ENCODE results near the gene CLTC.

The CLTC gene

DNA sequence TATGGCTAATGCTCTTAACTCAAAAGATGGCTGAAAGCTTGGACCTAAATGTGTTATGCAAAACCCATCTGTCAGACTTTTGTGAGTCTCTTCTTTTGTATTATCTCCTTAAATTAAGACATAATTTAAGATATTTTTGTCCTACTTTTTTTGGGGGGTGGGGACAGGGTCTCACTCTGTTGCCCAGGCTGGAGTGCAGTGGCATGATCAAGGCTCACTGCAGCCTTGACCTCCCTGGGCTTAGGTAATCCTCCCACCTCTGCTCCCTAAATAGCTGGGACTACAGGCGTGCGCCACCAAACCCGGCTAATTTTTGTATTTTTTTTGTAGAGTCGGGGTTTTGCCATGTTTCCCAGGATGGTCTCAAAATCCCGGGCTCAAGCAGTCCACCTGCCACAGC, 7.1 kb downstream of the CLTC start:
- no peaks in the 10 kb centered on the region for H3K27me3 ChIP-seq (ENCODE audit: insufficient read depth, low read length, poor library complexity, severe bottlenecking)
- peaks cover 4% of the 10 kb centered on the region; the same call in 1 of the 2 replicates for H3K36me3 ChIP-seq (ENCODE audit: insufficient read depth, low read length)
- H3K9ac ChIP-seq (ENCODE audit: low read depth, low read length, poor library complexity, severe bottlenecking), result no peak overlapping the region
- H3K9me3 ChIP-seq (ENCODE audit: insufficient read depth, low read depth, low read length), result no peaks in the 10 kb centered on the region
- no peaks in the 10 kb centered on the region for H3K9me2 ChIP-seq (replicated peaks; ENCODE audit: low read depth, low read length)
- H3K4me2 ChIP-seq (ENCODE audit: low read depth, low read length, poor library complexity, severe bottlenecking), result peak overlapping the region; percentile 74
- TF ChIP-seq, protein P1, sequence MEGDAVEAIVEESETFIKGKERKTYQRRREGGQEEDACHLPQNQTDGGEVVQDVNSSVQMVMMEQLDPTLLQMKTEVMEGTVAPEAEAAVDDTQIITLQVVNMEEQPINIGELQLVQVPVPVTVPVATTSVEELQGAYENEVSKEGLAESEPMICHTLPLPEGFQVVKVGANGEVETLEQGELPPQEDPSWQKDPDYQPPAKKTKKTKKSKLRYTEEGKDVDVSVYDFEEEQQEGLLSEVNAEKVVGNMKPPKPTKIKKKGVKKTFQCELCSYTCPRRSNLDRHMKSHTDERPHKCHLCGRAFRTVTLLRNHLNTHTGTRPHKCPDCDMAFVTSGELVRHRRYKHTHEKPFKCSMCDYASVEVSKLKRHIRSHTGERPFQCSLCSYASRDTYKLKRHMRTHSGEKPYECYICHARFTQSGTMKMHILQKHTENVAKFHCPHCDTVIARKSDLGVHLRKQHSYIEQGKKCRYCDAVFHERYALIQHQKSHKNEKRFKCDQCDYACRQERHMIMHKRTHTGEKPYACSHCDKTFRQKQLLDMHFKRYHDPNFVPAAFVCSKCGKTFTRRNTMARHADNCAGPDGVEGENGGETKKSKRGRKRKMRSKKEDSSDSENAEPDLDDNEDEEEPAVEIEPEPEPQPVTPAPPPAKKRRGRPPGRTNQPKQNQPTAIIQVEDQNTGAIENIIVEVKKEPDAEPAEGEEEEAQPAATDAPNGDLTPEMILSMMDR (conservative IDR thresholded peaks at IDR 0.05; ENCODE audit: low read length), result no peak
- H3K4me3 ChIP-seq (ENCODE audit: low read length, poor library complexity, severe bottlenecking), result peak overlapping the region; percentile 48
- H2AFZ ChIP-seq (ENCODE audit: low read length), result no peak overlapping the region
- H3K4me1 ChIP-seq (ENCODE audit: insufficient read depth, low read length, poor library complexity, severe bottlenecking), result peaks cover 59% of the 10 kb centered on the region
- H3F3A ChIP-seq (ENCODE audit: low read depth), result no peaks in the 10 kb centered on the region
- H4K20me1 ChIP-seq (ENCODE audit: insufficient read depth, low read length, poor library complexity, severe bottlenecking), result peaks cover 99% of the 10 kb centered on the region
- H3K79me2 ChIP-seq (ENCODE audit: insufficient read depth, low read length), result peaks cover 100% of the 10 kb centered on the region

DNA sequence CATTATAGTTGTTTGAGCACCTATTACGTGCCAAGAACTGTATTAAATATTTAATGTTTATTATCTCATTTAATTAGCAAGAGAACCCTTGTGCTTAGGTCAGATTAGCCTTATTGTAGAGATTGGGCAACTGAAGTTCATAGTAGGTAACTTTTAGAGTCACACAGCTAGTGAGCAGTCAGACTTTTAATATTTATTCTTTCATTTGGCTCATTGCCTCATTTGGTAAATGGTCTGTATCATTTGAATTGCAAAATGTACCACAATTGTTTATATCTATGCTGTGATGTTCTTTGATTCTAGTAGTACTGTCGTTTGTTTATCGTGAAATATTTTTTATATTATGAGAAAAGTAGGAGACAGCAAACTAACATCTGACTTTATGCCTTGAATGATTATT, 7.6 kb downstream of the CLTC start:
- peaks cover 4% of the 10 kb centered on the region; the same call in 1 of the 2 replicates for H3K36me3 ChIP-seq (ENCODE audit: insufficient read depth, low read length)

DNA sequence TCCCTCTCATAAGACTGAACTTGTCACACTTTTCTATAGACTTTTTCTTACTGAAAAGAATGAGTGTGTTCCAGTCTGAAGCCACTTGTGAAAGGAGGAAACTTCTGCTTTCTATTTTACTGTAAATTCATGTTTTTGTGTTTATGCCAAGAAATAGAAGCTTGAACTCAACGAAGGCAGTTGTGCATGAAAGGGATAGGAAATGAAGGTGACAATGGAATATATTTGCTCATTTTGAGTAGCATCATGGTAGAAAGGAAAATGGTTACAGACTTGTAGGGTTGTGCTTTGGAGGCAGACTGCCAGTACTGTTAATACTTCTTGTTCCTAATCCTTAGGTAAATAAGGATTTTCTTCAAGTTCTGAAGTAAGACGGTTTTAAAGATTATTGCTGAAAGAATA, 8.1 kb downstream of the CLTC start:
- H3K4me1 ChIP-seq (ENCODE audit: insufficient read depth, low read length, poor library complexity, severe bottlenecking), result peaks cover 55% of the 10 kb centered on the region
- H3F3A ChIP-seq (ENCODE audit: low read depth), result no peaks in the 10 kb centered on the region
- peaks cover 97% of the 10 kb centered on the region for H4K20me1 ChIP-seq (ENCODE audit: insufficient read depth, low read length, poor library complexity, severe bottlenecking)
- peak overlapping the region; percentile 74 for H3K4me2 ChIP-seq (ENCODE audit: low read depth, low read length, poor library complexity, severe bottlenecking)
- peaks cover 100% of the 10 kb centered on the region for H3K79me2 ChIP-seq (ENCODE audit: insufficient read depth, low read length)
- no peak overlapping the region for H2AFZ ChIP-seq (ENCODE audit: low read length)
- H3K36me3 ChIP-seq (ENCODE audit: insufficient read depth, low read length), result peaks cover 4% of the 10 kb centered on the region; the same call in 1 of the 2 replicates
- H3K4me3 ChIP-seq (ENCODE audit: low read length, poor library complexity, severe bottlenecking), result peak overlapping the region; percentile 48
- no peaks in the 10 kb centered on the region for H3K9me3 ChIP-seq (ENCODE audit: insufficient read depth, low read depth, low read length)
- no peaks in the 10 kb centered on the region for H3K9me2 ChIP-seq (replicated peaks; ENCODE audit: low read depth, low read length)
- no peaks in the 10 kb centered on the region for H3K27me3 ChIP-seq (ENCODE audit: insufficient read depth, low read length, poor library complexity, severe bottlenecking)
- H3K9ac ChIP-seq (ENCODE audit: low read depth, low read length, poor library complexity, severe bottlenecking), result no peak overlapping the region
- TF ChIP-seq, protein P1 (conservative IDR thresholded peaks at IDR 0.05; ENCODE audit: low read length), result no peak
- no peak for TF ChIP-seq EZH2phosphoT487 (IDR thresholded peaks at IDR 0.05; ENCODE audit: borderline replicate concordance)

More for the DNA sequence above, 7.6 kb downstream of the CLTC start:
- Histone ChIP-seq H4K20me1 (ENCODE audit: insufficient read depth, low read length, poor library complexity, severe bottlenecking) (peaks cover 97% of the 10 kb centered on the region), H3F3A (ENCODE audit: low read depth) (no peaks in the 10 kb centered on the region), H3K4me1 (ENCODE audit: insufficient read depth, low read length, poor library complexity, severe bottlenecking) (peaks cover 55% of the 10 kb centered on the region), H3K9me3 (ENCODE audit: insufficient read depth, low read depth, low read length) (no peaks in the 10 kb centered on the region), H3K9me2 (replicated peaks; ENCODE audit: low read depth, low read length) (no peaks in the 10 kb centered on the region), H3K4me3 (ENCODE audit: low read length, poor library complexity, severe bottlenecking) (peak overlapping the region; percentile 48), H3K79me2 (ENCODE audit: insufficient read depth, low read length) (peaks cover 100% of the 10 kb centered on the region), H2AFZ (ENCODE audit: low read length) (no peak overlapping the region), H3K27me3 (ENCODE audit: insufficient read depth, low read length, poor library complexity, severe bottlenecking) (no peaks in the 10 kb centered on the region), H3K4me2 (ENCODE audit: low read depth, low read length, poor library complexity, severe bottlenecking) (peak overlapping the region; percentile 74), H3K9ac (ENCODE audit: low read depth, low read length, poor library complexity, severe bottlenecking) (no peak overlapping the region)
- TF ChIP-seq EZH2phosphoT487 (IDR thresholded peaks at IDR 0.05; ENCODE audit: borderline replicate concordance), result no peak
- TF ChIP-seq, protein P1 (conservative IDR thresholded peaks at IDR 0.05; ENCODE audit: low read length), result no peak

Data from Loucy (cell line).